Stimulated activated CD8-positive, alpha-beta memory T cell treated with anti-CD3 and anti-CD28 coated beads, Interleukin-12 subunit alpha, Interleukin-12 subunit beta, amount 100 ng/mL, for 24 hours (primary cell): Measurements from ENCODE around the gene PPP1R12B.
A peak's percentile ranks its signal among the peaks of the same experiment; 100 is the strongest.

Experiments used
- DNase-seq: peaks from one replicate; pipeline ENCODE4 v3.0.0-alpha.2; 2020; ENCODE audit errors: extremely low read depth

PPP1R12B gene, protein sequence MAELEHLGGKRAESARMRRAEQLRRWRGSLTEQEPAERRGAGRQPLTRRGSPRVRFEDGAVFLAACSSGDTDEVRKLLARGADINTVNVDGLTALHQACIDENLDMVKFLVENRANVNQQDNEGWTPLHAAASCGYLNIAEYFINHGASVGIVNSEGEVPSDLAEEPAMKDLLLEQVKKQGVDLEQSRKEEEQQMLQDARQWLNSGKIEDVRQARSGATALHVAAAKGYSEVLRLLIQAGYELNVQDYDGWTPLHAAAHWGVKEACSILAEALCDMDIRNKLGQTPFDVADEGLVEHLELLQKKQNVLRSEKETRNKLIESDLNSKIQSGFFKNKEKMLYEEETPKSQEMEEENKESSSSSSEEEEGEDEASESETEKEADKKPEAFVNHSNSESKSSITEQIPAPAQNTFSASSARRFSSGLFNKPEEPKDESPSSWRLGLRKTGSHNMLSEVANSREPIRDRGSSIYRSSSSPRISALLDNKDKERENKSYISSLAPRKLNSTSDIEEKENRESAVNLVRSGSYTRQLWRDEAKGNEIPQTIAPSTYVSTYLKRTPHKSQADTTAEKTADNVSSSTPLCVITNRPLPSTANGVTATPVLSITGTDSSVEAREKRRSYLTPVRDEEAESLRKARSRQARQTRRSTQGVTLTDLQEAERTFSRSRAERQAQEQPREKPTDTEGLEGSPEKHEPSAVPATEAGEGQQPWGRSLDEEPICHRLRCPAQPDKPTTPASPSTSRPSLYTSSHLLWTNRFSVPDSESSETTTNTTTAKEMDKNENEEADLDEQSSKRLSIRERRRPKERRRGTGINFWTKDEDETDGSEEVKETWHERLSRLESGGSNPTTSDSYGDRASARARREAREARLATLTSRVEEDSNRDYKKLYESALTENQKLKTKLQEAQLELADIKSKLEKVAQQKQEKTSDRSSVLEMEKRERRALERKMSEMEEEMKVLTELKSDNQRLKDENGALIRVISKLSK

DNA sequence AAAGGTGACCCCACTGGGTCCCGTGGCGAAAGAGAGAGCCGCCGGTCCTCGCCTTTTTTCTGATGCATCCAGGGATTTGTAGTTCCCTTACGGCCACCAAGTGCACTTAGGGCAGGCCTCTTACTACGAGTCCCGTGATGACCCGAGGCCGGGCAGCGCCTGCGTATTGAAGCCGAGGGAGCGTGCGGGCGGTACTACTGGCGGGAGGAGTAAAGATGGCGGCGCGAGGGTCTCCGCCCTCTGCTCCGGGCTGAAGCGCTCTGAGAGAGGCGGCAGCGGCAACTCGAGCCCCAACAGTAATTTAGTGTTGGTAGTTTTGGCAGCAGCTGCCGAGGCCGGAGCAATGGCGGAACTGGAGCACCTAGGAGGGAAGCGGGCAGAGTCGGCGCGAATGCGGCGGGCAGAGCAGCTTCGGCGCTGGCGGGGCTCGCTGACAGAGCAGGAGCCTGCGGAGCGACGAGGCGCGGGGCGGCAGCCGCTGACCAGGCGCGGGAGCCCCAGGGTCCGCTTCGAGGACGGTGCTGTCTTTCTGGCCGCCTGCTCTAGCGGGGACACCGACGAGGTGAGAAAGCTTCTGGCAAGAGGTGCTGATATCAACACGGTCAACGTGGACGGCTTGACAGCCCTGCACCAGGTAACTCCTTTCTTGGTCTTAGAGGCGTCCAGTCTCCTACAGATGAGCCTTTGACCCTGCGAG lies at the start of gene PPP1R12B:
Gene PPP1R12B (plus strand): TSS at position 191 of the 697 bp plus-strand sequence. CDS start 153 bp downstream, at position 344.
- peak; percentile 89 for DNase-seq

DNA sequence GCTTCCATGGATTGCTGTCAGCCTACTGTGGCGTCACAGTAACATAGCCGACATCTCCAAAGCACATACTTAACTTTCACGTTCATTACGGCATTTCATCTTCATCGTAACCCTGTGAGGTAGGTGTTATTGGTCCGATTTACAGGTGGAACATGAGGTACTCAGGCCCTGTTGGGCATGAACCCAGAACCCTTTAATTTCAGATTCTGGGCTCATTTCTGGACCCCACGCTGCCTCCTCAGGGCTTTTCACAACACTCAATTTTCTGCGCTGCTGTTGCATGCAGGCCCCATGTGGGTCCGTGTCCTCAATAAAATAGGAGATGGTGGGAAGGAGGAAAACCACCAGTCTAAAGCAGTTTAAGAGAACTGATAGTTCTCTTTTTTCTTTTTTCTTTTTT lies 46.3 kb upstream of the PPP1R12B start:
- no peak for DNase-seq

DNA sequence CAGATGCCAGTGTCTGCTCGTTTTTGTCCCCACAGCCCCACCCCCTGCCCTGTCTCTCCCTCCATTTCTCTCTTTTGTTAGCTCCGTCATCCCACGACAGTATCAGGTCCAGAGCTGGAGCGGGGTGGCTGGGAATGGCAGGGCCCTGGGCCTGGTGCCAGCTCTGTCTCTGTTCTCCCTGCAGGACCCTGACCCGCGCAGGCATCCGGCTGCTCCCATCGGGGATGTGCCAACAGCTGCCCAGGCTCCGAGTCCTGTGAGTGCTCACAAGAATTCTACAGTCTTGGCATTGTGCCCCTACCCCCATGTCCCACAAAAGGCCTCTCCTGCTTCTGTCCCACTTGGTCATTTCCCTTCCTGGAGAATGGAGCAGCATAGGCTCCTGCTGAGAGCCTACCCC lies 44.1 kb upstream of the PPP1R12B start:
- DNase-seq: no peak

DNA sequence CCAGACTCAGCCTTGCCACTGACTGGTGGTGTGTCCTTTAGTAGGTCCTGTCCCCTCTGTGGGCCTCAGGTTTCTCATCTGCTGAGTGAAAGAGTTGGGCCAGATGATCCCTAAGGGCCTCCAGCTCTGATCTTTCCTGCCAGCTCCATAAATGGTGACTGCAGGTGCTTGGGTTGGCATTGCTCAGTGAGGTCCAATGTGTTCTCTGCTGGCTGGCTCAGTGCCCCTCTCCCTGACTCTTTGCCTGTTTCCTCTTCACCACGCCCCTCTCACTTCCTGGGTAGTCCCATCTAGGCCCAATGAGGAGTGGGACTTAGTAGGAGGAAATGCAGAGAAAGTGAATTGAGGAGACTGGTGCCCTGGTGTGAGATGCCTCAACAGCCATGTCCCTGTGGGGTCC lies 43.3 kb upstream of the PPP1R12B start:
- no peak for DNase-seq

DNA sequence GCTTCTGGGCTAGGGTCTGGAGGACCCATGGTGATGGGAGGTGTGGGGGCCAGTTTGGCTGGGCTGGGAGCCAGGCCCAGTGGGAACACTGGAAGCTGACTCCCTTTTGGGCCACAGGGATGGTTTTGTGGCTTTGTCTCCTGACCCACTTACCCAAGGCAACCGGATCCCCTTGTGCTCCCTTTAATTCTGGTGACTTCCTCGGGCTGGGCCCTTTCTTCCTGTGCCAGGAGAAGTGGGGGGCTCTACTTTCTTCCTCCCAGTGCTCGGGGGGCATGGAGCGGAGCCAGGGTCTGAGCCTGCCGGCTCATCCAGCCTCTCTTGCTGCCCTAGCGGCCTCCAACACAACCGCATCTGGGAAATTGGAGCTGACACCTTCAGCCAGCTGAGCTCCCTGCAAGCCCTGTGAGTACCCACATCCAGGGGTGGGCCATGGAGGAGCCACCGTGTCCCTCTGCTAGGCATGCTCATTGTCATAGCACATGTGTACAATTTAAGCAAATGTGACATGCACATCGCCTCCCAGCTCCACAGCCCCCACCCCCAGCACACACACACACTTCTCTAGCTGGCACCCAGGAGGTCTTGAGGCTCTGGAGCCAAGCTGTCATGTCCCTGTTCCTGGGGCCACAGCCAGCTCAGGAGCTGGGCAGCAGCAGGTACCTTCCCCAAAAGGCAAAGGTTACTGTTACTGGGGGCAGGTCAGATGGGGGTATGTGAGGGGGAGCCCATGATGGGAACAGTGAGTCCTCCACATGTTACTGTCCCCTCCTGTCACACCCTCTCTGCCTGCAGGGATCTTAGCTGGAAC lies 41.8 kb upstream of the PPP1R12B start:
- DNase-seq: no peak

DNA sequence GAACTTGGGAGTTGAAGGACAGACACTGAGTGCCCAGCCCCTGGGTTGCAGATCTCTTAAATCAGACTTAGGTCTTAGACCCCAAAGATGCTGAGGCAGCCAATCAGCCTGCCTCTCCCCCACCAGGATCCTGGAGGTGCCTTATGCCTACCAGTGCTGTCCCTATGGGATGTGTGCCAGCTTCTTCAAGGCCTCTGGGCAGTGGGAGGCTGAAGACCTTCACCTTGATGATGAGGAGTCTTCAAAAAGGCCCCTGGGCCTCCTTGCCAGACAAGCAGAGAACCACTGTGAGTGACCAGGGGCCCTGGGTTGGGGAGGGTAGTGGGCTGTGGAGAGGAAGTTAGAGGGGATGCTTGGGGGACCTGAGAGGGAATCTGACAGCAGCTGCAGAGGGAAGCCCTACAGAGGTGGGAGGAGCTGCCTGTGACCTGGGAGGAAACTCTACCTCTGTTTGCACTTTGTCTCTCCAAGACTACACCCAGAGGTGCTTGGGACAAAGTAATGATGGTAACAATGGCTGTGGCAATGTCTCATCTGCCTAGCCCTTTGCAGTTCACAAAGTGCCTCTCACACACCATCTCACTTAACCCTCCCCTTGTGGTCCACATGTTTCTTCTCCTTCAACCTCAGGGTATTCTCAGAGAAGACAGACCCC lies 38.3 kb upstream of the PPP1R12B start:
- DNase-seq: no peak

DNA sequence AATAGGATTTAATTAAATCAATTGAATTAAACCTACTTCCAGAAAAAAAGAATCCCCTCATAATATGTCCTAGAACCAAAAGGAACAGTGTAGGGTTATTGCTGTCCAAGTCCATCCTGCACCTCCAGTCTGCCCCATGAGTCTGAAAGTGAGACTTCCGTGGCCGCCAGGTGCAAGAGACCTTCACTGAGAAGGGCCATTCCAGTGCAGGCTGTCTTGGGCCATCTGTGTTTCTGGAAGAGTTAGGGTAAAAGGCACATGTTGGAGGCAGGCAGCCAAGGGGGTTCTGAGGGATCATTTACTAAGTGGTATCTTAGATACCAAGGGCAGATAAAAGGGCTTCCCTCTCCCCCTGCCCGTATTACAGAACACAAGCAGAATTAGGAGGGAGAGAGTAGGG lies 37.8 kb upstream of the PPP1R12B start:
- DNase-seq: no peak

DNA sequence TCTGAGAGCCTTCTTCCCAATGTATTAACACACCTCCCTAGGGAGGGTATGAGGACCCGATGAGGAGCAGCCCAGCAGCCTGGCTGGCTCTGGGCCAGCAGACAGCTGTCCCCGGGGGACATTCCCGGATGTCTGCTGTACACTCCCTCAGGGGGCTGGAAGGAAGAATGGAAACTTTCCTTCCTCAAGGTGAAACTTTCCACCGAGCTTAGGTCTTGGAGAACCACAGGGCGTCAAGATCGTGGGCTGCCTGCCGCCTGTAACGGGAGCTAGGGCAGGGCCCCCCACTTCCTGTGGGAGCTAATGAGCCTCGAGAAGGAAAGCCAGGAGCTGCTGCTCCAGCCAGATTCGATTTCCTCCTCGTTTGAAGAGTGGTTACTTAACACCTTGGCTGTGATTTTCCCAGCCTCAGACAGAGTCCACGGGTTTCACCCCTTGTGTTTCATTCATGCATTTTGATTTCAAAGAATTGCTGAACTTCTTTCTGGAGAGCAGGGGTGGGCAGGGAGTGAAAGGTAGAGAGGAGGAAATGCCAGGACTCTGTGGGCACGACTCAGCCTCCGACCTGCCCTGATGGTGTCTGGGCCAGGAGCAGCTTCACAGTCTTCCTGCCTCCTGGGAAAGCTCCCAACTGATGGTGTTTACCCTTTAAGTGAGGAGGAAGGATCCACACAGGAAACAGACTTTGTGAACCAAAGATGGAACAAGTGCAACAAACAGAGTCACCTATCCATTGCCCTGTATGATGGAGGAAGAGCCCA lies 36.4 kb upstream of the PPP1R12B start:
- DNase-seq: no peak

DNA sequence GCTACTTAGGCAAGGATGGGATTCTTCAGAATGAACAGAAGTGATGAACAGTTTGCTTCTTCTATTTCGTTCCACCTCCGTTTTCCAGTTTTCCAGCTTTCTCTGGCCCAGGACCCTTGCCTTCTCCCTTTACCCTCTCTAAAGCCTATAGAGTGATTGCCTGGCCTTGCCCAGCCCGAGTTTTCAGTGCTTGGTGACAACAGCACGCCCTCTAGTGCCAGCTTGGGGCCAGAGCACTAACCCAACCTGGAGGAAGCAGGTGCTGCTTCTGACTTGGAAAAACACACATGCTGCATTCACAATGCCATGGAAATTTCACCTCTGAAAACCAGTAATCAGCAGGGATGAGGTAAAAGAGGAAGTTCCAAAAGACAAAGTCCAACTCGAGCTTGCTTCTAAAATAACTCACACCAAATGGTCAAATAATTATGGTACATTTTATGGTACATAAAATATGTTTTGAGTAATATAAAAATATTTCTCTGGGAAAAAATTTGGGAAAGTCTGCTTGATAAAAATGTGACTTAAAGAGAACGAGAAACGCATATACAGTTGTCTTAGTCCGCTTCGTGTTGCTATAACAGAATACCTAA lies 32.8 kb upstream of the PPP1R12B start:
- peak; percentile 36 for DNase-seq

DNA sequence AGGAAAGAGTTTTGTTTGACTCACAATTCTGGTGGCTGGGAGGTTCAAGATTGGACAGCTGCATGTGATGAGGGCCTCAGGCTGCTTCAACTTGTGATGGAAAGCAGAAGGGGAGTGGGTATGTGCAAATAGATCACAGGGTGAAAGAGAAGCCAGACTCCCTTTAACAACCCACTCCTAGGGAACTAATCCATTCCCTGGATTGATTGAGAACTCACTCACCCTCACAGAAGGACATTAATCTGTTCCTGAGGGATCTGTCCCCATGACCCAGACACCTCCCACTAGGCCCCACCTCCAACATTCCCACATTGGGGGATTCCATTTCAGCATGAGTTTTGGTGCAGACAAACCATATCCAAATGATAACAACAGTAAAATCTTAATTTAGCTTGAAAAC lies 32.3 kb upstream of the PPP1R12B start:
- DNase-seq: no peak

DNA sequence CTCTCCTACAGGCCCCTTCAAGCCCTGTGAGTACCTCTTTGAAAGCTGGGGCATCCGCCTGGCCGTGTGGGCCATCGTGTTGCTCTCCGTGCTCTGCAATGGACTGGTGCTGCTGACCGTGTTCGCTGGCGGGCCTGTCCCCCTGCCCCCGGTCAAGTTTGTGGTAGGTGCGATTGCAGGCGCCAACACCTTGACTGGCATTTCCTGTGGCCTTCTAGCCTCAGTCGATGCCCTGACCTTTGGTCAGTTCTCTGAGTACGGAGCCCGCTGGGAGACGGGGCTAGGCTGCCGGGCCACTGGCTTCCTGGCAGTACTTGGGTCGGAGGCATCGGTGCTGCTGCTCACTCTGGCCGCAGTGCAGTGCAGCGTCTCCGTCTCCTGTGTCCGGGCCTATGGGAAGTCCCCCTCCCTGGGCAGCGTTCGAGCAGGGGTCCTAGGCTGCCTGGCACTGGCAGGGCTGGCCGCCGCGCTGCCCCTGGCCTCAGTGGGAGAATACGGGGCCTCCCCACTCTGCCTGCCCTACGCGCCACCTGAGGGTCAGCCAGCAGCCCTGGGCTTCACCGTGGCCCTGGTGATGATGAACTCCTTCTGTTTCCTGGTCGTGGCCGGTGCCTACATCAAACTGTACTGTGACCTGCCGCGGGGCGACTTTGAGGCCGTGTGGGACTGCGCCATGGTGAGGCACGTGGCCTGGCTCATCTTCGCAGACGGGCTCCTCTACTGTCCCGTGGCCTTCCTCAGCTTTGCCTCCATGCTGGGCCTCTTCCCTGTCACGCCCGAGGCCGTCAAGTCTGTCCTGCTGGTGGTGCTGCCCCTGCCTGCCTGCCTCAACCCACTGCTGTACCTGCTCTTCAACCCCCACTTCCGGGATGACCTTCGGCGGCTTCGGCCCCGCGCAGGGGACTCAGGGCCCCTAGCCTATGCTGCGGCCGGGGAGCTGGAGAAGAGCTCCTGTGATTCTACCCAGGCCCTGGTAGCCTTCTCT lies 30.3 kb upstream of the PPP1R12B start:
- DNase-seq: no peak

DNA sequence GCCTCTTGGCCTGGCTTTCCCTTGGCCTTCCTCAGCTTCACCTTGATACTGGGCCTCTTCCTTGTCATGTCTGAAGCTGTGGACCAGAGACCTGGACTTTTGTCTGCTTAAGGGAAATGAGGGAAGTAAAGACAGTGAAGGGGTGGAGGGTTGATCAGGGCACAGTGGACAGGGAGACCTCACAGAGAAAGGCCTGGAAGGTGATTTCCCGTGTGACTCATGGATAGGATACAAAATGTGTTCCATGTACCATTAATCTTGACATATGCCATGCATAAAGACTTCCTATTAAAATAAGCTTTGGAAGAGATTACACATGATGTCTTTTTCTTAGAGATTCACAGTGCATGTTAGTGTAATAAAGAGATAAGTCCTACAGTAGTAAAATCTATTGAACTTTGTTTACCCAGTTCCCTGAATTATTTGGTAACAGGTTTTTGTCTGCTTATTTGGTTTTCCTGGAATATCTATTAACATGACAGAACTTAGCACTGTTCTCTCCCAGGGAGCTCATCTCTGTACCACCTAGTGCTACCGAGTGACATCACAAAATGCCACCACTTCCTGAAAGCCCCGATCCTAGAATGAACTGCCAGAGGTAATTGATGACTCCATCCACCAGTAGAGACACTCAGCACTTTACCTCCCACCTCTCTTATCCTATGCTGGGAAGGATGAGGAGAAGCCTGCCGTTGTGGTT lies 29.0 kb upstream of the PPP1R12B start:
- DNase-seq: no peak

DNA sequence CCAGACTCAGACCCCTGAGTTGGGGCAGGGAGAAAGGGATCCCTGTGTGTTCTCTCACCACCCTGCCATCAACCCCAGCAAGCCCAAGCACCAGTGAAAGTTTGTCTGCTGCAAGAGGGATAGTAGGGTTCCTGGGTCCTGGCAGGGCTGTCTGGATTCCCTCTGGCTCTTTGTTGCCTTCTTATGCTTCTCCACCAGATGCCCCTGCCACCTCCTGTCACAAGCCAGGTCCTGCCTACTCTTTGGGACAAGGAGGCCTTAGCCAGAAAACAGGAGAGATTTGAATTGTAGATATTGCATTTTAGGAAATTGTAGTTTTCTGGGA lies 28.5 kb upstream of the PPP1R12B start:
- no peak for DNase-seq

DNA sequence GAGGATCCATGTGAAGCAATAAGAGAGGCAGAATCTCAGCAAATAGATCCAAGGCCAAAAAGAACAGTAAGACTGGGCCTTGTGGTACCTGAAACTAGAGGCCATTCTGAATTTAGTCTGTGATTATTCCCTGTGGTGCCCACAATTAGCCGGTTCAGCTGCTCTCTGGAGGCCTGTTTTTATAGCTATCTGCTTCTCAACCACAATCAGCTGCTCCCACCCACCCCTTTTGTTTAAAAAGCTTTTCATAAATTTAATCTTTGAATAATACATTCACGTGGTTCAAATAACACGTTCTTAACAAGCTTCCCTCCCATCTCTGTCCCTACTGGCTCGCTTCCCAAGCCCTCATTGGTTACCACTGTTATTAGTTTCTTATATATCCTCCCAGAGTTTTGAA lies 24.8 kb upstream of the PPP1R12B start:
- no peak for DNase-seq

DNA sequence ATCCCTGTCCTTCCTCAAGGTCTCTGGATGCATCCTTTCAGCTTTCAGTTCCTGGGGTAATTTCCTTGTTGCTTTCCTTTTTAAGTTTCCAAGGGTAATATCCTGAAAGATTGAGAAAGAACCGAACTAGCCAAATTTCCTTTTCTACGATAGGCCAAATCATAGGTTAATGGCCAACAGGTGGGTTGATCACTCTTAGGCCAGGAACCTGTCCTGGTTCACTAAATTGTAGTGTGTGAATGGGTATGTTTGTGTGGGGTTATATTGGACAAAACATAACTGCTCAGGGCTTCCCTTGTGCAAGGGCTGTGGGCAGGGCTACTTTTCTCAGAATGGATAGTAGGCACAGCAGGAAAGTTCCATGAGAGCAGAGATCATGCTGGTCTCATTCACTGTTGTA lies 23.9 kb upstream of the PPP1R12B start:
- no peak for DNase-seq

DNA sequence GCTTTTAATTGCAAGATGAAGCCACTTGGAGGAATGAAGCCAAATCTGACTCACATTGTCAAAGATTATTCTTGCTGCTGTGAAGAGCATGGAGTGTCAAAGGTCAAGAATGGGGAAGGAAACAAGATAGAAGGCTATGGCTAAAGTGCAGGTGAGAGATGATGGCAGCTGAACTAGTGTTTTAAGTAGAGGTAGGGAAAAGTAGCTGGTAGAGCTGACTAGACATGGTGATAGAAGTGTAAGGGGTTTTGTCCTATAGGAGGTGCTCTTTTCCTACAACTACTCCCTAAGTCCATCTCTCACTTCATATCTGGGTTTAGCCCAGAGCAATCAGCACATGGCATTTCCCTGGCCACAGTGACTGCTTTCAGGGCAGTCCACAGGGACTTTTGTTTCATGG lies 18.6 kb upstream of the PPP1R12B start:
- no peak for DNase-seq

DNA sequence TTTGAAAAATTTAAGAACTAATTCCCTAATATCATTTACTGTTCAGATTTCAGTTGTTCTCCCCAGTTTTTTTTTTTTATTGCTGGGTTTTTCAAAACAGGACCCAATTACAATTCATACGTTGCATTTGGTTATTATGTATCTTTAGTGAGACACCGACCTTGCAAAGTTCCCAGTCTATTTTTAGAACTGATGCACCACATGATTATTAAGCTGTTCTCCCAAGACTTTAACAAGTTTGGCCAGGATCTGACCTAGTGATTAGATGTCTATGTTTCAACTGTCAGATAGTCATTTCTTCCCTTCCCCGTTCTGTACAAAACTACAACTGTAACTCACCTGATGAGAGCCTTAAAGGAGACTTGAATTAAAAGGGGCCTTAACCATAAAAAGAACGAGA lies 14.6 kb upstream of the PPP1R12B start:
- DNase-seq: no peak
